LNCaP clone FGC (cell line): ENCODE results near the gene LTBP1.
"Not testable (repeated sequence)": the region's sequence is repeated elsewhere in the genome, so short reads cannot be mapped to it uniquely, and the experiment has no call there.

ENCODE experiments used
- DNase-seq: peaks from one replicate; pipeline ENCODE4 v3.0.0-alpha.2; 2011; ENCODE audit warnings: low read depth
- H3K4me3 ChIP-seq: 2 replicates; pipeline ENCODE4 v1.5.1; 2011; ENCODE audit warnings: mild to moderate bottlenecking, low read depth, low read length, control low read depth
- TF ChIP-seq, protein P1 (sequence below): IDR thresholded peaks from 2 replicates; pipeline ENCODE4 v1.5.1; 2012; ENCODE audit warnings: mild to moderate bottlenecking; ENCODE audit not compliant: control insufficient read depth, insufficient read depth; ENCODE audit errors: extremely low read depth

LTBP1 gene

DNA sequence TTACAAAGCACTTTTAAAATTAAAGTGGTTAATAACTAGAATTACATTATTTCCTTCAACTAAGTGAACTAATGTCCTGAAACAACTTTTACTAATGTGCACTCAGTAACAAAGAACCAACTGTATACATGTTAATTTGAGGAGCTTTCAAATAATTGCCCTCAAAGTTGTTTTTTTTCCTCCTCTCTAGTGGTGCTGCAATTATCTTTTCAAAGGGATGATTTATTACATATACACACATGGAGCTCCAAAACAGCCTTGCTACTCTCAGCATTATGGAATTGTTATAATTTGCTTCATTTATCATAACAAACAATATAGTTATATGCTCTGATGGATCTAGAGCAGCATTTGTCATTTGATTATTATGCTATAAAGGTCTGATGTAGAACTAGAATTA is 283.4 kb downstream of the LTBP1 start:
- H3K4me3 ChIP-seq: no peak overlapping the region
- TF ChIP-seq, protein P1, sequence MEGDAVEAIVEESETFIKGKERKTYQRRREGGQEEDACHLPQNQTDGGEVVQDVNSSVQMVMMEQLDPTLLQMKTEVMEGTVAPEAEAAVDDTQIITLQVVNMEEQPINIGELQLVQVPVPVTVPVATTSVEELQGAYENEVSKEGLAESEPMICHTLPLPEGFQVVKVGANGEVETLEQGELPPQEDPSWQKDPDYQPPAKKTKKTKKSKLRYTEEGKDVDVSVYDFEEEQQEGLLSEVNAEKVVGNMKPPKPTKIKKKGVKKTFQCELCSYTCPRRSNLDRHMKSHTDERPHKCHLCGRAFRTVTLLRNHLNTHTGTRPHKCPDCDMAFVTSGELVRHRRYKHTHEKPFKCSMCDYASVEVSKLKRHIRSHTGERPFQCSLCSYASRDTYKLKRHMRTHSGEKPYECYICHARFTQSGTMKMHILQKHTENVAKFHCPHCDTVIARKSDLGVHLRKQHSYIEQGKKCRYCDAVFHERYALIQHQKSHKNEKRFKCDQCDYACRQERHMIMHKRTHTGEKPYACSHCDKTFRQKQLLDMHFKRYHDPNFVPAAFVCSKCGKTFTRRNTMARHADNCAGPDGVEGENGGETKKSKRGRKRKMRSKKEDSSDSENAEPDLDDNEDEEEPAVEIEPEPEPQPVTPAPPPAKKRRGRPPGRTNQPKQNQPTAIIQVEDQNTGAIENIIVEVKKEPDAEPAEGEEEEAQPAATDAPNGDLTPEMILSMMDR: no peak
- DNase-seq: no peak

DNA sequence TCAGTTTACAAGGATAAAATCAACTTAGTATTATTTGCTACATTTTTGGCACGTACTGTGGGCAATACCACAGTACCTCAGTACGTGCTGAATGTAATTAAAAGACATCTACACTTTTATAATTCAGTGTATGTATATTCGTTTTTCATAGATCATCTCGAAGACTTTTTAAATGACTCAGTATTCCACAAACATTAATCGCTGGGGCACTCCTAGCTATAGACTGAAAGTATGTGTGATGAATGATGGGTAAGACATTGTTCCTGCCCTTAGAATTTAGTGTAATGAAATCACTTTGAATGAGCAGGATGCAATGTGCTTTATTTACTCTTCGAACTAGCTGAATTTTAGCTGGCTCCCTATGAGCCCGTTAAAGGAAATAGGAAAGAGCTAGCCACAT is 284.1 kb downstream of the LTBP1 start:
- TF ChIP-seq, protein P1: no peak
- DNase-seq: no peak
- H3K4me3 ChIP-seq: no peak overlapping the region

DNA sequence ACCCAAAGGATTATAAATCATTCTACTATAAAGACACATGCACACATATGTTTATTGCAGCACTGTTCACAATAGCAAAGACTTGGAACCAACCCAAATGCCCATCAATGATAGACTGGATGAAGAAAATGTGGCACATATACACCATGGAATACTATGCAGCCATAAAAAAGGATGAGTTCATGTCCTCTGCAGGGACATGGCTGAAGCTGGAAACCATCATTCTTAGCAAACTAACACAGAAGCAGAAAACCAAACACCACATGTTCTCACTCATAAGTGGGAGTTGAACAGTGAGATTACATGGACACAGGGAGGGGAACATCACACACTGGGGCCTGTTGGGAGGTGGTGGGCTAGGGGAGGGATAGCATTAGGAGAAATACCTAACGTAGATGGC is 288.8 kb downstream of the LTBP1 start:
- H3K4me3 ChIP-seq, DNase-seq: not testable (repeated sequence)

DNA sequence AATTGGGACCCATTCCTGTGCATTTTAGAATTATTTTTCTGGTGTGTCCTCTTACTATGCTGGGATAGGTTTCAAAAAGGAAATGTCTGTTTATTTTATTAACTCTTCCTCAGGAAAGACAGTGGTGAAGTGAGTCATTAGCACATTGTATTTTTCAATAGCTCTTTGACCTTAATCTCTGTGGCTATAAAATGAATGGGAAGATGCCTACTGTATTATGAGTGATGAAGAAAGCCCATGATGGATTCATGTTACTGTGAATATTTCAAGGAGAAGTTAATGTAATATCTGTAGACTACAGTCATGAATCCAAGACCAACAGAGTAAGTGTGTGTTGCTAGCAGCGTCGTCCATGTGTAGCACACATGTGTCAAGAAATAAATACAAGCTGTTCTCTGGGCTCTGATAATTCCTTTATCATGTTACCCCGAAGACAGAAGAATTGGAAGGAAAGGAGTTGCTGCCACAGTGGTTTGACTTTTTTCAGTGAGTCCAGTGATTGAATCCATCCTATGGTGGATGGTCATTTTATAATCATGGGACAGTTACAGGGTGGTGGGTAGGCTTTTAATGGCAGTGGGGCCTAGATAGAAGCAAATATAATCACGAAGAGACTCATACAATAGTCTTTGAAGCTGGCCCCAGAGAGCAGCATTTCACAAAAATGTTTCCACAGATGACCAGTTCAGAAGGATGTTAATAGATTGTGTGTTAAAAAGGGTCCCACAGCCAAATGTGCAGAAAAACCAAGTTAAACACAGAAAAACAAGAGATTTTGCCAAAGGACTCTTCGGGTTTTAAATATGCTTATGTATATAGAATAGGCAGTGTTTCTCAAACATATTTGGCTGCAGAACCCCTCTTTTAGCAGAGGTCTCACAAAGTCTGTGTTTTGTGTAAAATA is 290.0 kb downstream of the LTBP1 start:
- TF ChIP-seq, protein P1: no peak
- H3K4me3 ChIP-seq: no peak overlapping the region
- no peak for DNase-seq

DNA sequence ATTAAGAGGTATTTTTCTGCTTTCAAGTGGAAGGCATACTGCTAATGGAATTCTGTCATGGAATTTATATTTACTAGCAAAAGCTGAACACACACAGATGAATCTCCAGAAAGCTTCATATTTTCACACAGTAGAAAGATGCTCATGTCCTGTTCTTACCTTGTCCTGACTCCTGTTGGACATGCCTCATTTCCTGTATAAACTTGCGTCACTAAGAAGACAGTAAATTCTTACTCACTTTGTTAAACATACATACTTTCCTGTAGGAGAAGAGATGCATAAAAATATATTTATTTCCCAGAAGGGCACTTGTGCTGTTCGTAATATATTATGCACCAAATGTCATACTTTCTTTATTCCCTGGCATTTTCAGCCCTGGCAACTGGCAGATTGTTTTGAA is 291.4 kb downstream of the LTBP1 start:
- no peak overlapping the region for H3K4me3 ChIP-seq
- no peak for DNase-seq
- TF ChIP-seq, protein P1: no peak

DNA sequence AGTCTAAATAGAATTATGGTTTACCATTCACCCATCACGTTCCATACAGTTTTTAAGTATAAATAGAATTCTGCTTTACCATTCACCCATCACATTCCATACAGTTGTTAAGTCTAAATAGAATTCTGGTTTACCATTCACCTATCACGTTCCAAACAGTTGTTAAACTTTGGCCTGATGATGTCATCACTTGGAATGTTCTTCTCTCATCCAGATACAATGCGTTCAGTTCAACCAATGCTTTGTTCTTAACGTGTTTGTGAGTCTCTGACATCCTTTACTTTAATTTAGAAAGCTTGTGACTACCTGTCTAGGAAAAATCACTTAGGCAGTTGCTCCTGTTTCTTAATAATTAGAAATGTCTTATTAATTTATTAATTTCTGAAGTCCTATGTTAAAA is 293.4 kb downstream of the LTBP1 start:
- TF ChIP-seq, protein P1: no peak
- no peak overlapping the region for H3K4me3 ChIP-seq
- no peak for DNase-seq

DNA sequence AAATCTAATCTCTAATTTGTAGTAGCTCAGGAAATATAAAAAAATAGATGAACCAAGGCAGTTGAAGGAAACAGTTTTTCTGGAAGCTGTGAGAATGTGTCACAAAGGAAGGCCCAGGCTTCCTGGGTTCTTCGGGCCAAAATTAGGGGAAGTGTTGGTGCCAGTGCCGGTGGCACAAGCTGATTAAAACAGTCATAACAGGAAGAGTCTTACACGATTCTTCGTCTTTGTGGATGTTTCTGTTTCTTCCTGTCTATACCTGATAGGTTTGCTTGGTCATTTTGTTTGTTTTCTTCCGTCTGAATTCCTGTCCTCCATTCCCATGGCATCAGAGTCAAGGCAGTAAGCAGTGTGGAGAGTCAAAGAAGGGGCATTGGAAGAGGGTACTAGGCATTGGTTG is 294.3 kb downstream of the LTBP1 start:
- TF ChIP-seq, protein P1: no peak
- DNase-seq: no peak
- no peak overlapping the region for H3K4me3 ChIP-seq
